Osteoblast (primary cell): ENCODE data around the gene DCUN1D2. TPM values are rescaled to one million over a fixed set of nuclear protein-coding genes. Genes with fewer than 3 reads are reported as not detected.
"Not testable (repeated sequence)": the region's sequence is repeated elsewhere in the genome, so short reads cannot be mapped to it uniquely, and the experiment has no call there.

ENCODE experiments used
- DNase-seq: peaks from one replicate; pipeline ENCODE4 v3.0.0; 2011; ENCODE audit warnings: low spot score, mixed read lengths; ENCODE audit not compliant: insufficient read length; ENCODE audit errors: missing footprints
- H2AFZ ChIP-seq: 2 replicates; pipeline ENCODE4 v1.6.0; 2011; ENCODE audit warnings: mild to moderate bottlenecking, low read length
- H3K27ac ChIP-seq: 2 replicates; pipeline ENCODE4 v1.5.1; 2011; ENCODE audit warnings: mild to moderate bottlenecking, low read depth, low read length, moderate library complexity
- H3K27me3 ChIP-seq: 2 replicates; pipeline ENCODE4 v1.6.0; 2012; ENCODE audit warnings: mild to moderate bottlenecking, control low read depth, inconsistent platforms, low read length, moderate library complexity; ENCODE audit not compliant: insufficient read depth
- H3K36me3 ChIP-seq: 2 replicates; pipeline ENCODE4 v1.5.1; 2011; ENCODE audit warnings: mild to moderate bottlenecking, low read length, control low read depth, moderate library complexity; ENCODE audit not compliant: insufficient read depth
- H3K4me1 ChIP-seq: 2 replicates; pipeline ENCODE4 v1.5.1; 2011; ENCODE audit warnings: mild to moderate bottlenecking, low read length, control low read depth, moderate library complexity; ENCODE audit not compliant: insufficient read depth
- H3K4me2 ChIP-seq: 2 replicates; pipeline ENCODE4 v1.6.0; 2011; ENCODE audit warnings: mild to moderate bottlenecking, low read length; ENCODE audit not compliant: insufficient read depth
- H3K4me3 ChIP-seq: fragments of 200-600 bp; sonication (generic); 3 replicates; pipeline ENCODE4 v1.5.1; 2012; ENCODE audit warnings: mild to moderate bottlenecking, low read length, inconsistent platforms; ENCODE audit not compliant: insufficient read depth
- H3K79me2 ChIP-seq: 2 replicates; pipeline ENCODE4 v1.6.0; 2012; ENCODE audit warnings: mild to moderate bottlenecking, low read length, control low read depth, inconsistent platforms; ENCODE audit not compliant: insufficient read depth
- H3K9me3 ChIP-seq: 2 replicates; pipeline ENCODE4 v1.5.1; 2011; ENCODE audit warnings: low read depth, low read length, control low read depth
- H4K20me1 ChIP-seq: 2 replicates; pipeline ENCODE4 v1.6.0; 2012; ENCODE audit warnings: mild to moderate bottlenecking, low read length, control low read depth; ENCODE audit not compliant: insufficient read depth
- total RNA-seq: library from RNA; depleted of rRNA; stranded (reverse); fragments of >200 nt; gene quantifications from 2 replicates; pipeline ENCODE4 v1.2.3, GENCODE V29; 2012
- TF ChIP-seq, protein P1 (sequence below): IDR thresholded peaks from 2 replicates; pipeline ENCODE4 v1.5.1; 2011; ENCODE audit warnings: mild to moderate bottlenecking, low read depth, low read length, moderate library complexity; ENCODE audit errors: extremely low read depth

The DCUN1D2 gene
- total RNA-seq, 1 donor, result 14.8 TPM

DNA sequence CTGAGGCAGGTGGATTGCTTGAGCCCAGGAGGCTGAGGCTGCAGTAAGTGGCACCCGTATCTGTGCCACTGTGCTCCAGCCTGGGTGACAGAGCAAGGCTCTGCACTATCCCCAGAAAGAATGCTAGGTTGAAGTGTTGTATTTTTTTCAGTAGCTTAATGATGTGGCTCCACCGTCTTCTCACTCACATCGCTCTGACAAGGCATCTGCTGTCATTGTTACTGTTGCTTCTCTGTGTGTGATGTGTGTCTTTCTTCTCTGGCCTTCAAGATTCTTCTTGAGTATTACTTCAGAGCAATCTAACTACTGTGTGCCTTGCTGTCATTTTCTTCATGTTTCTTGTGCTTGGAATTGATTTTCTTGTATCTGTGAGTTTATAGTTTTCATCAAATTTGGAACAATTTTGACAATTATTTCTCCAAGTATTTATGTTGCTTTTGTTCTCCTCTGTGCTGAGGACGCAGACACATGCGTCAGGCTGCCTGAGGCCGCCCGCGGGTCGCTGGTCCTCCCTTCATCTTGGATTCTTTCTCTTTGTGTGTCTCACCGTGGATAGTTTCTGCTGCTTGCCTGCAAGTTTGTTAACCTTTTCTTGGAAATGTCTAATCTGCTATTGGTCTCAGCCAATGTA, 48.0 kb downstream of the DCUN1D2 start:
- no peak overlapping the region for H3K27ac ChIP-seq
- H3K36me3 ChIP-seq, result no peaks in the 10 kb centered on the region
- DNase-seq, result peak; percentile 42

GRCh38 chr13:113441661-113442060, 48.9 kb downstream of the DCUN1D2 start:
- no peaks in the 10 kb centered on the region for H3K79me2 ChIP-seq
- peak; percentile 4 for DNase-seq
- H3K27me3 ChIP-seq, result no peaks in the 10 kb centered on the region
- no peak overlapping the region for H3K4me3 ChIP-seq
- no peak overlapping the region for H3K27ac ChIP-seq
- H2AFZ ChIP-seq, result no peak overlapping the region
- TF ChIP-seq, protein P1, sequence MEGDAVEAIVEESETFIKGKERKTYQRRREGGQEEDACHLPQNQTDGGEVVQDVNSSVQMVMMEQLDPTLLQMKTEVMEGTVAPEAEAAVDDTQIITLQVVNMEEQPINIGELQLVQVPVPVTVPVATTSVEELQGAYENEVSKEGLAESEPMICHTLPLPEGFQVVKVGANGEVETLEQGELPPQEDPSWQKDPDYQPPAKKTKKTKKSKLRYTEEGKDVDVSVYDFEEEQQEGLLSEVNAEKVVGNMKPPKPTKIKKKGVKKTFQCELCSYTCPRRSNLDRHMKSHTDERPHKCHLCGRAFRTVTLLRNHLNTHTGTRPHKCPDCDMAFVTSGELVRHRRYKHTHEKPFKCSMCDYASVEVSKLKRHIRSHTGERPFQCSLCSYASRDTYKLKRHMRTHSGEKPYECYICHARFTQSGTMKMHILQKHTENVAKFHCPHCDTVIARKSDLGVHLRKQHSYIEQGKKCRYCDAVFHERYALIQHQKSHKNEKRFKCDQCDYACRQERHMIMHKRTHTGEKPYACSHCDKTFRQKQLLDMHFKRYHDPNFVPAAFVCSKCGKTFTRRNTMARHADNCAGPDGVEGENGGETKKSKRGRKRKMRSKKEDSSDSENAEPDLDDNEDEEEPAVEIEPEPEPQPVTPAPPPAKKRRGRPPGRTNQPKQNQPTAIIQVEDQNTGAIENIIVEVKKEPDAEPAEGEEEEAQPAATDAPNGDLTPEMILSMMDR, result no peak
- H3K4me1 ChIP-seq, result no peaks in the 10 kb centered on the region
- no peaks in the 10 kb centered on the region for H3K36me3 ChIP-seq
- no peak overlapping the region for H3K4me2 ChIP-seq
- H3K9me3 ChIP-seq, result no peaks in the 10 kb centered on the region
- H4K20me1 ChIP-seq, result no peaks in the 10 kb centered on the region

More for the DNA sequence above, 48.0 kb downstream of the DCUN1D2 start:
- Histone ChIP-seq H3K4me1 (no peaks in the 10 kb centered on the region), H3K4me3 (no peak overlapping the region), H3K9me3 (no peaks in the 10 kb centered on the region), H2AFZ (no peak overlapping the region), H4K20me1 (no peaks in the 10 kb centered on the region), H3K27me3 (no peaks in the 10 kb centered on the region), H3K79me2 (no peaks in the 10 kb centered on the region), H3K4me2 (no peak overlapping the region)
- TF ChIP-seq, protein P1, result no peak

- peak; percentile 73 for DNase-seq
- no peaks in the 10 kb centered on the region for H3K79me2 ChIP-seq
- no peak overlapping the region for H2AFZ ChIP-seq
- no peaks in the 10 kb centered on the region for H3K36me3 ChIP-seq
- TF ChIP-seq, protein P1, result no peak
- H3K4me1 ChIP-seq, result no peaks in the 10 kb centered on the region
- no peaks in the 10 kb centered on the region for H3K9me3 ChIP-seq
- no peak overlapping the region for H3K27ac ChIP-seq
- H3K27me3 ChIP-seq, result no peaks in the 10 kb centered on the region
- no peak overlapping the region for H3K4me2 ChIP-seq
- no peak overlapping the region for H3K4me3 ChIP-seq
- no peaks in the 10 kb centered on the region for H4K20me1 ChIP-seq
These were observed 53.0 kb downstream of the DCUN1D2 start for GRCh38 chr13:113437408-113438010.

- H3K4me1 ChIP-seq, H3K79me2 ChIP-seq, H3K36me3 ChIP-seq, H3K9me3 ChIP-seq, H3K27ac ChIP-seq, H3K27me3 ChIP-seq, H3K4me3 ChIP-seq, DNase-seq, H3K4me2 ChIP-seq, H2AFZ ChIP-seq, H4K20me1 ChIP-seq: not testable (repeated sequence)
These were observed 53.6 kb downstream of the DCUN1D2 start for GRCh38 chr13:113436866-113437265.

GRCh38 chr13:113435907-113436306, 54.6 kb downstream of the DCUN1D2 start:
- not testable (repeated sequence) for H2AFZ ChIP-seq, H3K4me2 ChIP-seq, H3K79me2 ChIP-seq, H3K4me3 ChIP-seq, H3K9me3 ChIP-seq, H3K27ac ChIP-seq, H3K27me3 ChIP-seq, H3K4me1 ChIP-seq, H3K36me3 ChIP-seq, H4K20me1 ChIP-seq
- DNase-seq, result peak; percentile 43
